ENCODE measurements around the gene OGFOD3.

Gene OGFOD3

GRCh38 chr17:82440991-82441627 lies 22.7 kb upstream of the OGFOD3 start:
- H3K27ac ChIP-seq (ENCODE audit: low read length): peak overlapping the region; percentile 34; the same call in 1 of the 2 replicates
- peaks cover 33% of the 10 kb centered on the region for H4K20me1 ChIP-seq (ENCODE audit: insufficient read depth, low read length)
- no peak overlapping the region for H3K9ac ChIP-seq (ENCODE audit: low read length)
- no peaks in the 10 kb centered on the region for H3K27me3 ChIP-seq (ENCODE audit: low read depth, low read length)
- peaks cover 12% of the 10 kb centered on the region for H3K4me1 ChIP-seq (ENCODE audit: low read length)
- H3K36me3 ChIP-seq (replicated peaks; ENCODE audit: low read depth, low read length): peaks cover 38% of the 10 kb centered on the region
- 0 out of 2 replicates have a peak overlapping the region, but pooled peaks have one; percentile 4 for H3K4me2 ChIP-seq (ENCODE audit: low read length)
- H3K9me3 ChIP-seq (ENCODE audit: insufficient read depth, low read length): no peaks in the 10 kb centered on the region
- no peak overlapping the region for H3K4me3 ChIP-seq (ENCODE audit: low read length)
- H3K79me2 ChIP-seq (ENCODE audit: low read length): peaks cover 9% of the 10 kb centered on the region
- no peak for TF ChIP-seq EZH2phosphoT487 (IDR thresholded peaks at IDR 0.05; ENCODE audit: low read depth)
- TF ChIP-seq, protein P1, sequence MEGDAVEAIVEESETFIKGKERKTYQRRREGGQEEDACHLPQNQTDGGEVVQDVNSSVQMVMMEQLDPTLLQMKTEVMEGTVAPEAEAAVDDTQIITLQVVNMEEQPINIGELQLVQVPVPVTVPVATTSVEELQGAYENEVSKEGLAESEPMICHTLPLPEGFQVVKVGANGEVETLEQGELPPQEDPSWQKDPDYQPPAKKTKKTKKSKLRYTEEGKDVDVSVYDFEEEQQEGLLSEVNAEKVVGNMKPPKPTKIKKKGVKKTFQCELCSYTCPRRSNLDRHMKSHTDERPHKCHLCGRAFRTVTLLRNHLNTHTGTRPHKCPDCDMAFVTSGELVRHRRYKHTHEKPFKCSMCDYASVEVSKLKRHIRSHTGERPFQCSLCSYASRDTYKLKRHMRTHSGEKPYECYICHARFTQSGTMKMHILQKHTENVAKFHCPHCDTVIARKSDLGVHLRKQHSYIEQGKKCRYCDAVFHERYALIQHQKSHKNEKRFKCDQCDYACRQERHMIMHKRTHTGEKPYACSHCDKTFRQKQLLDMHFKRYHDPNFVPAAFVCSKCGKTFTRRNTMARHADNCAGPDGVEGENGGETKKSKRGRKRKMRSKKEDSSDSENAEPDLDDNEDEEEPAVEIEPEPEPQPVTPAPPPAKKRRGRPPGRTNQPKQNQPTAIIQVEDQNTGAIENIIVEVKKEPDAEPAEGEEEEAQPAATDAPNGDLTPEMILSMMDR (IDR thresholded peaks at IDR 0.05; ENCODE audit: low read depth, low read length): no peak
- no peak overlapping the region for H2AFZ ChIP-seq (ENCODE audit: low read depth, low read length)

- H3K4me3 ChIP-seq (ENCODE audit: low read length): no peak overlapping the region
- peak overlapping the region; percentile 34; the same call in 1 of the 2 replicates for H3K27ac ChIP-seq (ENCODE audit: low read length)
- H3K36me3 ChIP-seq (replicated peaks; ENCODE audit: low read depth, low read length): peaks cover 32% of the 10 kb centered on the region
- H3K4me1 ChIP-seq (ENCODE audit: low read length): peaks cover 12% of the 10 kb centered on the region
- peaks cover 3% of the 10 kb centered on the region; the same call in 1 of the 2 replicates for H3K79me2 ChIP-seq (ENCODE audit: low read length)
- TF ChIP-seq, protein P1 (IDR thresholded peaks at IDR 0.05; ENCODE audit: low read depth, low read length): no peak
- no peak for TF ChIP-seq EZH2phosphoT487 (IDR thresholded peaks at IDR 0.05; ENCODE audit: low read depth)
- 0 out of 2 replicates have a peak overlapping the region, but pooled peaks have one; percentile 4 for H3K4me2 ChIP-seq (ENCODE audit: low read length)
- H4K20me1 ChIP-seq (ENCODE audit: insufficient read depth, low read length): peaks cover 28% of the 10 kb centered on the region
- H3K9me3 ChIP-seq (ENCODE audit: insufficient read depth, low read length): no peaks in the 10 kb centered on the region
- H3K27me3 ChIP-seq (ENCODE audit: low read depth, low read length): no peaks in the 10 kb centered on the region
- no peak overlapping the region for H2AFZ ChIP-seq (ENCODE audit: low read depth, low read length)
- no peak overlapping the region for H3K9ac ChIP-seq (ENCODE audit: low read length)
Observed at GRCh38 chr17:82440469-82440981, 22.1 kb upstream of the OGFOD3 start.

- H3K79me2 ChIP-seq (ENCODE audit: low read length): no peaks in the 10 kb centered on the region; the same call in 1 of the 2 replicates
- H3K27me3 ChIP-seq (ENCODE audit: low read depth, low read length): no peaks in the 10 kb centered on the region
- H4K20me1 ChIP-seq (ENCODE audit: insufficient read depth, low read length): peaks cover 23% of the 10 kb centered on the region
- H3K36me3 ChIP-seq (replicated peaks; ENCODE audit: low read depth, low read length): peaks cover 26% of the 10 kb centered on the region
- H3K4me3 ChIP-seq (ENCODE audit: low read length): no peak overlapping the region
- no peak overlapping the region for H2AFZ ChIP-seq (ENCODE audit: low read depth, low read length)
- TF ChIP-seq, protein P1 (IDR thresholded peaks at IDR 0.05; ENCODE audit: low read depth, low read length): no peak
- no peak for TF ChIP-seq EZH2phosphoT487 (IDR thresholded peaks at IDR 0.05; ENCODE audit: low read depth)
- H3K27ac ChIP-seq (ENCODE audit: low read length): peak overlapping the region; percentile 34; the same call in 1 of the 2 replicates
- H3K9me3 ChIP-seq (ENCODE audit: insufficient read depth, low read length): no peaks in the 10 kb centered on the region
- H3K4me1 ChIP-seq (ENCODE audit: low read length): peaks cover 12% of the 10 kb centered on the region
- no peak overlapping the region for H3K9ac ChIP-seq (ENCODE audit: low read length)
- no peak overlapping the region for H3K4me2 ChIP-seq (ENCODE audit: low read length)
Observed at GRCh38 chr17:82439829-82440365, 21.5 kb upstream of the OGFOD3 start.

GRCh38 chr17:82439194-82439828 lies 20.9 kb upstream of the OGFOD3 start:
- H3K36me3 ChIP-seq (replicated peaks; ENCODE audit: low read depth, low read length): peaks cover 20% of the 10 kb centered on the region
- no peak overlapping the region for H2AFZ ChIP-seq (ENCODE audit: low read depth, low read length)
- no peaks in the 10 kb centered on the region; the same call in 1 of the 2 replicates for H3K79me2 ChIP-seq (ENCODE audit: low read length)
- no peaks in the 10 kb centered on the region for H3K9me3 ChIP-seq (ENCODE audit: insufficient read depth, low read length)
- TF ChIP-seq, protein P1 (IDR thresholded peaks at IDR 0.05; ENCODE audit: low read depth, low read length): no peak
- TF ChIP-seq EZH2phosphoT487 (IDR thresholded peaks at IDR 0.05; ENCODE audit: low read depth): no peak
- H3K27me3 ChIP-seq (ENCODE audit: low read depth, low read length): no peaks in the 10 kb centered on the region
- no peak overlapping the region for H3K9ac ChIP-seq (ENCODE audit: low read length)
- peaks cover 16% of the 10 kb centered on the region for H3K4me1 ChIP-seq (ENCODE audit: low read length)
- no peak overlapping the region for H3K4me2 ChIP-seq (ENCODE audit: low read length)
- no peak overlapping the region for H3K27ac ChIP-seq (ENCODE audit: low read length)
- H4K20me1 ChIP-seq (ENCODE audit: insufficient read depth, low read length): peaks cover 21% of the 10 kb centered on the region
- H3K4me3 ChIP-seq (ENCODE audit: low read length): no peak overlapping the region
